ENCODE results near the gene DCTN1. TPM values are rescaled to one million over a fixed set of nuclear protein-coding genes. Genes with fewer than 3 reads are reported as not detected.

DCTN1 gene
- total RNA-seq, 1 donor from 2014 or later: 100 TPM

GRCh38 chr2:74328074-74328473 lies 52.0 kb downstream of the DCTN1 start:
- peaks cover 13% of the 10 kb centered on the region for H3K4me1 ChIP-seq
- H4K20me1 ChIP-seq (ENCODE audit: low read depth): no peaks in the 10 kb centered on the region
- no peak overlapping the region for H3K9ac ChIP-seq
- H3K4me3 ChIP-seq: no peak overlapping the region
- H3K27me3 ChIP-seq: no peaks in the 10 kb centered on the region
- no peak overlapping the region for H3K27ac ChIP-seq
- no peak for TF ChIP-seq EZH2phosphoT487 (IDR thresholded peaks at IDR 0.05)
- no peak for TF ChIP-seq EZH2 (IDR thresholded peaks at IDR 0.05)
- TF ChIP-seq CTCF (IDR thresholded peaks at IDR 0.05): no peak
- no peaks in the 10 kb centered on the region for H3K9me3 ChIP-seq (ENCODE audit: low read depth)
- no peaks in the 10 kb centered on the region for H3K79me2 ChIP-seq (ENCODE audit: low read depth)
- H3F3A ChIP-seq (ENCODE audit: low read depth): no peaks in the 10 kb centered on the region
- H3K9me3 Mint-ChIP-seq: no peaks in the 10 kb centered on the region
- DNase-seq (ENCODE audit: low spot score): peak; percentile 56
- no peaks in the 10 kb centered on the region for H3K36me3 Mint-ChIP-seq
- no peak overlapping the region for H3K4me2 ChIP-seq
- H3K27me3 Mint-ChIP-seq (ENCODE audit: insufficient read depth, low read depth): no peaks in the 10 kb centered on the region
- peaks cover 17% of the 10 kb centered on the region for H3K4me1 Mint-ChIP-seq
- H3K4me3 Mint-ChIP-seq: no peak overlapping the region
- H2AFZ ChIP-seq (replicated peaks): no peak overlapping the region
- no peak overlapping the region for H3K27ac Mint-ChIP-seq
- no peaks in the 10 kb centered on the region for H3K36me3 ChIP-seq

GRCh38 chr2:74327627-74328026 lies 52.5 kb downstream of the DCTN1 start:
- no peaks in the 10 kb centered on the region for H3K27me3 ChIP-seq
- Mint-ChIP-seq H3K9me3 (no peaks in the 10 kb centered on the region), H3K4me3 (no peak overlapping the region), H3K4me1 (peaks cover 17% of the 10 kb centered on the region), H3K27me3 (ENCODE audit: insufficient read depth, low read depth) (no peaks in the 10 kb centered on the region), H3K27ac (no peak overlapping the region), H3K36me3 (no peaks in the 10 kb centered on the region)
- peaks cover 13% of the 10 kb centered on the region for H3K4me1 ChIP-seq
- TF ChIP-seq EZH2phosphoT487 (IDR thresholded peaks at IDR 0.05) (no peak), CTCF (IDR thresholded peaks at IDR 0.05) (no peak), EZH2 (IDR thresholded peaks at IDR 0.05) (no peak)
- no peak for DNase-seq (ENCODE audit: low spot score)
- H3K36me3 ChIP-seq: no peaks in the 10 kb centered on the region
- H4K20me1 ChIP-seq (ENCODE audit: low read depth): no peaks in the 10 kb centered on the region
- H3F3A ChIP-seq (ENCODE audit: low read depth): no peaks in the 10 kb centered on the region
- H3K4me2 ChIP-seq: peak overlapping the region; percentile 5
- H3K9me3 ChIP-seq (ENCODE audit: low read depth): no peaks in the 10 kb centered on the region
- no peaks in the 10 kb centered on the region for H3K79me2 ChIP-seq (ENCODE audit: low read depth)
- H2AFZ ChIP-seq (replicated peaks): no peak overlapping the region
- no peak overlapping the region for H3K27ac ChIP-seq
- H3K9ac ChIP-seq: no peak overlapping the region
- no peak overlapping the region for H3K4me3 ChIP-seq

- Histone ChIP-seq H3K4me3 (no peak overlapping the region), H3K4me1 (peaks cover 13% of the 10 kb centered on the region), H3K9me3 (ENCODE audit: low read depth) (no peaks in the 10 kb centered on the region), H3K79me2 (ENCODE audit: low read depth) (no peaks in the 10 kb centered on the region), H3K9ac (no peak overlapping the region), H3K36me3 (no peaks in the 10 kb centered on the region), H3F3A (ENCODE audit: low read depth) (no peaks in the 10 kb centered on the region), H3K27ac (no peak overlapping the region), H3K27me3 (no peaks in the 10 kb centered on the region), H4K20me1 (ENCODE audit: low read depth) (no peaks in the 10 kb centered on the region), H3K4me2 (peak overlapping the region; percentile 5), H2AFZ (replicated peaks) (no peak overlapping the region)
- no peaks in the 10 kb centered on the region for H3K36me3 Mint-ChIP-seq
- peaks cover 17% of the 10 kb centered on the region for H3K4me1 Mint-ChIP-seq
- no peak for TF ChIP-seq CTCF (IDR thresholded peaks at IDR 0.05)
- TF ChIP-seq EZH2phosphoT487 (IDR thresholded peaks at IDR 0.05): no peak
- no peak for TF ChIP-seq EZH2 (IDR thresholded peaks at IDR 0.05)
- no peak overlapping the region for H3K4me3 Mint-ChIP-seq
- no peaks in the 10 kb centered on the region for H3K9me3 Mint-ChIP-seq
- no peak overlapping the region for H3K27ac Mint-ChIP-seq
- peak; percentile 56 for DNase-seq (ENCODE audit: low spot score)
- no peaks in the 10 kb centered on the region for H3K27me3 Mint-ChIP-seq (ENCODE audit: insufficient read depth, low read depth)
Observed at GRCh38 chr2:74327199-74327598, 52.9 kb downstream of the DCTN1 start.
